MM.1S (cell line): ENCODE data around the gene MAP3K5.

Experiments used
- DNase-seq: peaks from one replicate; pipeline ENCODE4 v3.0.0-alpha.2; 2015
- H2AFZ ChIP-seq: fragments of 300-600 bp; sonication (generic); 2 replicates; pipeline ENCODE4 v1.6.0; 2016; ENCODE audit warnings: antibody characterized with exemption, low read length
- H3F3A ChIP-seq: fragments of 300-600 bp; sonication (generic); 2 replicates; pipeline ENCODE4 v1.6.1; 2016; ENCODE audit warnings: mild to moderate bottlenecking, antibody characterized with exemption, low read length, moderate library complexity, mixed read lengths; ENCODE audit not compliant: insufficient read depth
- H3K27ac ChIP-seq: fragments of 300-600 bp; sonication (generic); 2 replicates; pipeline ENCODE4 v1.5.1; 2016; ENCODE audit warnings: mild to moderate bottlenecking, low read length
- H3K27me3 ChIP-seq: fragments of 300-600 bp; sonication (generic); replicated peaks from 2 replicates; pipeline ENCODE4 v1.6.0; 2016; ENCODE audit warnings: low read length; ENCODE audit not compliant: insufficient read depth
- H3K36me3 ChIP-seq: fragments of 300-600 bp; sonication (generic); replicated peaks from 2 replicates; pipeline ENCODE4 v1.6.1; 2016; ENCODE audit warnings: mild to moderate bottlenecking, low read length, mixed read lengths; ENCODE audit not compliant: insufficient read depth
- H3K4me1 ChIP-seq: fragments of 300-600 bp; sonication (generic); 2 replicates; pipeline ENCODE4 v1.6.1; 2016; ENCODE audit warnings: low read length, mixed read lengths
- H3K4me2 ChIP-seq: fragments of 300-600 bp; sonication (generic); 2 replicates; pipeline ENCODE4 v1.6.0; 2016; ENCODE audit warnings: low read depth, low read length
- H3K4me3 ChIP-seq: fragments of 300-600 bp; sonication (generic); 2 replicates; pipeline ENCODE4 v1.5.1; 2016; ENCODE audit warnings: low read length, mixed read lengths
- H3K79me2 ChIP-seq: fragments of 300-600 bp; sonication (generic); 2 replicates; pipeline ENCODE4 v1.6.1; 2016; ENCODE audit warnings: mixed run types, low read length, mixed read lengths
- H3K9ac ChIP-seq: fragments of 300-600 bp; sonication (generic); 2 replicates; pipeline ENCODE4 v1.6.1; 2016; ENCODE audit warnings: low read length, mixed read lengths
- H3K9me2 ChIP-seq: fragments of 300-600 bp; sonication (generic); replicated peaks from 2 replicates; pipeline ENCODE4 v1.6.1; 2016; ENCODE audit warnings: mild to moderate bottlenecking, low read length, mixed read lengths; ENCODE audit not compliant: insufficient read depth
- H3K9me3 ChIP-seq: fragments of 300-600 bp; sonication (generic); replicated peaks from 2 replicates; pipeline ENCODE4 v1.6.1; 2016; ENCODE audit warnings: mild to moderate bottlenecking, low read length, mixed read lengths; ENCODE audit not compliant: insufficient read depth
- H4K20me1 ChIP-seq: fragments of 300-600 bp; sonication (generic); 2 replicates; pipeline ENCODE4 v1.6.1; 2016; ENCODE audit warnings: mild to moderate bottlenecking, low read length, moderate library complexity, mixed read lengths; ENCODE audit not compliant: insufficient read depth
- CTCF ChIP-seq: fragments of 300-600 bp; sonication (generic); IDR thresholded peaks from 2 replicates; pipeline ENCODE4 v1.5.1; 2016; ENCODE audit warnings: antibody characterized with exemption, low read length, mixed read lengths
- EZH2 ChIP-seq: fragments of 300-600 bp; sonication (generic); optimal IDR thresholded peaks from 2 replicates; pipeline ENCODE3; 2017; ENCODE audit warnings: low read depth, mild to moderate bottlenecking, antibody characterized with exemption, low read length, mixed read lengths
- EZH2phosphoT487 ChIP-seq: fragments of 300-600 bp; sonication (generic); IDR thresholded peaks from 2 replicates; pipeline ENCODE4 v1.6.1; 2018; ENCODE audit warnings: antibody characterized with exemption, low read length

The MAP3K5 gene

DNA sequence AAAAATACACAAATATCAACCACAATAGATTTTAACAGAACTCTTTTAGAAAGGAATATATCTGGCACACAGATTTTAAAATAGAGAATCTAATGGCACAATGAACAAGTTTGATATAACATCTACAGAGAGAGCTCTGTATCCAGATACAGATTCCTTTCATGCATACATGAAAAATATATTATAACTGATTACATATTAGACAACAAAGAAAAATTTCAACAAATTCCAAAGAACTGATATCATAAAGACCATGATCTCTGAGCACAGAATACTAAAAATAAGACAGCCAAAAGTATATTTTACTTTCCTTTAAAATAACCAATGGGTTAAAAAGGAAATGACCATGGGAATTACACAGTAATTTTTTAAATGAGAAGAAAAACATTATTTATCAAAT lies 167.9 kb downstream of the MAP3K5 start:
- Histone ChIP-seq H3K79me2 (no peaks in the 10 kb centered on the region), H3K27me3 (no peaks in the 10 kb centered on the region), H3K4me3 (no peak overlapping the region), H3F3A (no peaks in the 10 kb centered on the region), H4K20me1 (no peaks in the 10 kb centered on the region), H3K9me2 (no peaks in the 10 kb centered on the region), H3K4me2 (no peak overlapping the region), H3K27ac (no peak overlapping the region), H2AFZ (no peak overlapping the region), H3K4me1 (peaks cover 10% of the 10 kb centered on the region), H3K9ac (no peak overlapping the region), H3K9me3 (no peaks in the 10 kb centered on the region), H3K36me3 (no peaks in the 10 kb centered on the region)
- TF ChIP-seq EZH2phosphoT487, result no peak
- TF ChIP-seq CTCF, result no peak
- TF ChIP-seq EZH2, result no peak
- DNase-seq, result no peak

- Histone ChIP-seq H2AFZ (no peak overlapping the region), H4K20me1 (no peaks in the 10 kb centered on the region), H3K4me1 (no peaks in the 10 kb centered on the region), H3K4me3 (no peak overlapping the region), H3K79me2 (no peaks in the 10 kb centered on the region), H3K27me3 (no peaks in the 10 kb centered on the region), H3K9me2 (no peaks in the 10 kb centered on the region), H3K4me2 (no peak overlapping the region), H3K9ac (no peak overlapping the region), H3F3A (no peaks in the 10 kb centered on the region), H3K9me3 (no peaks in the 10 kb centered on the region), H3K36me3 (no peaks in the 10 kb centered on the region), H3K27ac (no peak overlapping the region)
- no peak for TF ChIP-seq EZH2phosphoT487
- no peak for TF ChIP-seq EZH2
- TF ChIP-seq CTCF, result no peak
- no peak for DNase-seq
These were observed 174.2 kb downstream of the MAP3K5 start for GRCh38 chr6:136618086-136618485.

DNA sequence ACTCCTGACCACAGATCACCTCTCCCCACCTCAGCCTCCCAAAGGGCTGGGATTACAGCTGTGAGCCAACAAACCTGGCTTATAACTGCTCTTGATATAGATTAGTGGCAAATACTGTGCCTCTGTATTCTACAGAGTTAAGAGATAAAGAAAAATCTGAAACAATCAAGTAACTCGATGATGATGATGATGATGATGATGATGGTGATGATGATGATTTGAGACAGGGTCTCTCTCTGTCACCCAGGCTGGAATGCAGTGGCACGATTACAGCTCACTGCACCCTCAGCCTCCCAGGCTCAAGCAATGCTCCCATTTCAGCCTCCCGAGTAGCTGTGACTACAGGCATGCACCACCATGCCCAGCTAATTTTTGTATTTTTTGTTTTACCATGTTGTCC lies 175.8 kb downstream of the MAP3K5 start:
- H3K27ac ChIP-seq, result no peak overlapping the region
- no peaks in the 10 kb centered on the region for H3K9me3 ChIP-seq
- no peaks in the 10 kb centered on the region for H3K4me1 ChIP-seq
- TF ChIP-seq CTCF (no peak), EZH2phosphoT487 (no peak), EZH2 (no peak)
- no peak overlapping the region for H3K4me3 ChIP-seq
- H3F3A ChIP-seq, result no peaks in the 10 kb centered on the region
- no peak for DNase-seq
- no peaks in the 10 kb centered on the region for H3K27me3 ChIP-seq
- H3K4me2 ChIP-seq, result no peak overlapping the region
- no peaks in the 10 kb centered on the region for H3K9me2 ChIP-seq
- H3K79me2 ChIP-seq, result no peaks in the 10 kb centered on the region
- no peak overlapping the region for H2AFZ ChIP-seq
- no peaks in the 10 kb centered on the region for H4K20me1 ChIP-seq
- H3K9ac ChIP-seq, result no peak overlapping the region
- H3K36me3 ChIP-seq, result no peaks in the 10 kb centered on the region
